Inferior parietal cortex (tissue), 1 donor: ENCODE data around the gene ROBO1.
"Not testable (repeated sequence)": the region's sequence is repeated elsewhere in the genome, so short reads cannot be mapped to it uniquely, and the experiment has no call there.

Source experiments
- DNase-seq: peaks from one replicate; pipeline ENCODE4 v3.0.0-alpha.2; 2016; ENCODE audit errors: extremely low spot score

ROBO1 gene

DNA sequence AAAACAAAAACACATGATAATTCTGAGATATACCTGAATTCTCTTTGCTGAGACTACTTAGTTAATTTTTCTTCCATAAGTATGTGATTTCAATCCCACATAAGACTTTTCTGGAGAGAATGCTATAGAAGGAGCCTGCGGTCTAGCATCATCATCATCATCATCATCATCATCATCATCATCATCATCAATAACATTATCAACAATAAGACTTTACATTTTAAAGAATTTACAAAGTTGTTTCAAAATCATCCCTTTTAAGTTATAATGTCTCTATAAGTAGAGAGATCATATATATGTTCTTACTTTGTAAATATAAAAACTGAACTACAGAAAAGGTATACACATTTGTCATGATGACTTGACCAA lies 965.3 kb downstream of the ROBO1 start:
- DNase-seq = no peak

GRCh38 chr3:78801926-78802561 lies 965.8 kb downstream of the ROBO1 start:
- DNase-seq = no peak

GRCh38 chr3:78799681-78800080 lies 968.1 kb downstream of the ROBO1 start:
- no peak for DNase-seq

DNA sequence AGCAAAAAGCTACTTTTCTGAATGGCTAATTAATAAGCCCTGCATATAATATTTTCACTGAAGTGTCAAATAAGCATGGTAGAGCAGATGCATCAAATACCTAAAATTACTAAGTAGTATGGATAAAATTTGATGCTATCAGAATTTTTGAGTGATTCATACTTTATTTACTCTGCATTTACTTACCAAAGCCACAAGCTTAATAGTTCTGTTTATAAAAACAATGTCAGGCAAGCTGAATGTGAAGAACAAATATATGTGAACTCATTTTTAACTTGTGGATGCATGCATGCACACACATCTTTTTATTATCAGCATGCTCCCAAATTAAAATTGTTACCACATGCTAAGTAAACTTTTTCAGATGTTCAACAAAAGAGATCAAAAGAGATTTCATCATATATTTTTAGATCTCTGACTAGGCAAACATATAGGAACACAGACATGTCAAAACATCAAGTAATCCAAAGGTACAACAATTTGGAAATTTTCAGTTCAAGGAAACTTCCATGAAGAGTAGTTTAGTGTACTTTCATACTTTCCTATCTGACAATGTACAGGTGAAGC lies 969.4 kb downstream of the ROBO1 start:
- no peak for DNase-seq

- DNase-seq = no peak
Observed at GRCh38 chr3:78794431-78794830, 973.4 kb downstream of the ROBO1 start.

GRCh38 chr3:78792733-78793132 lies 975.1 kb downstream of the ROBO1 start:
- no peak for DNase-seq

DNA sequence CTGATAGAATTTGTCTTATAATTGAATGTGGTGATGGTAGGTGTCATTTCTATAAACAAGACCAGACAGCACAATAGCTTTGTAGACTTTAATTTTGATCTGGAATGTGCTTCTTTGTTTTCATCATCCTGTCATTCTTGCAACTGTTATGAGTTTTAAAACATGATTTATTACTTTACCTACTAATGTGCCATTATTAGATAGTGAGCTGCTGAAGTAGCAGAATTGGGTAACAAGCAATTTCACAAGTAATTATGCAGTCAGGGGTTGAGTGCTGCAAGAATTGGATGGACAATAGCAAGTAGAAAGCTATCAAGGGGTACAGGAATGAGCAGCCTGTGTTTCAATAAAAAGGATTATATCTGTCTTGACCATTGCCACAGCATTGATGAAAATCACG lies 975.6 kb downstream of the ROBO1 start:
- DNase-seq = no peak

- no peak for DNase-seq
Observed at GRCh38 chr3:78791753-78792152, 976.0 kb downstream of the ROBO1 start.

- no peak for DNase-seq
Observed at GRCh38 chr3:78788839-78789238, 979.0 kb downstream of the ROBO1 start.

GRCh38 chr3:78785004-78785403 lies 982.8 kb downstream of the ROBO1 start:
- DNase-seq = no peak

GRCh38 chr3:78781351-78781750 lies 986.4 kb downstream of the ROBO1 start:
- no peak for DNase-seq

DNA sequence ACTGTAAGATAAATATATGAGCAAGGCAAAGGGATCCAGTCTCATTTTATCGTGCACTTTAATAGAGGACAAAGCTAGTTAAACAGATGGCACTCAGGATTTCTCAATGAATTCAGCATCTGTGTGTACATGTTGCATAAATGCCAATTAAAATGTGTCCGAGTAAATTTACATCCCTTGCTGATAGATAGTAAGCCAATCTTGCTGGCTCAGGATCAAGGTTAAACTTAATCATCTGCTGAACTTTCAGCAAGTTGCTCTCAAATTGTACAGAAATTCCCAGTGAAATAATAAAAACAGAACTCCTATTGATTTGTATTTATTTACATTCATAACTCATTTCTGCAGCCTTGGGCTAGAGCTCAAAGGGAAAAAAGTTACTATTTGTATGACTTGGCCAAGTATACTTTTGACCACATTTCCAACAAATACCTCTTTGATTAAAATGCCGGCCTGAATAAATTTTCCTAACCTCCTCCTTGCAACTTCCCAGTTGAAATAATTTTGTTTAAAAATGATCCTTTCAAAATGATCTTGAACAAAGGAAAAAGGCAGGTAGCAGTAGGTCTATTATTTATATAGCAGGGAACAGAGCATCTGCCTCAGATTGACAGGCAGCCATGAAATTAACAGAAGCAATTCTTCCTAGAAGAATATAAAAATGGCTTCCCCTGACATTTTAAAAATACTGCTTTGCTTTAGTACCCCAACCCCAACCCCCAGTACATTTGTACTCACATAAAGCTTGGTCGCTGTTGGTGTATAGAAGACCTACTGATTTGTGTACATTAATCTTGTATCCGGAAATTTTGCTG lies 1001.9 kb downstream of the ROBO1 start:
- DNase-seq = no peak

GRCh38 chr3:78764634-78765033 lies 1003.2 kb downstream of the ROBO1 start:
- DNase-seq = no peak

DNA sequence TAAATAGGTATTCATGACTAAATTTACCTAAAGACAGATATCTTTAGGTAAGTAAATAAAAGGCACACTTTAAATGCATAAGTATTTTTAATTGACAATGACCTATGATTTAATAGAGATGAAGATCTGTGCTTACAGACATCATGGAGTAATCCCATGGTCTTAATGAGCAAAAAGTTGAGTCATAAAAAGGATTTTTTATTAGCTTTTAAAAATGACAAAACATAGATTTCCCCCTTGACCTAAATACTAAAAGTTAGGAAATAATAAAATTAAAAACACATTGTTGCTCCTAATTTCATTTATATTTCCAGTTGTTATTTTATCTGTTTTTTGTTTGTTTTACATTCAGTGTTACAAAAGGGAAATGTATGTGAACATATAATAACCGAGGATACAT lies 1005.7 kb downstream of the ROBO1 start:
- DNase-seq = no peak

- DNase-seq = no peak
Observed at GRCh38 chr3:78761126-78761525, 1006.7 kb downstream of the ROBO1 start.

DNA sequence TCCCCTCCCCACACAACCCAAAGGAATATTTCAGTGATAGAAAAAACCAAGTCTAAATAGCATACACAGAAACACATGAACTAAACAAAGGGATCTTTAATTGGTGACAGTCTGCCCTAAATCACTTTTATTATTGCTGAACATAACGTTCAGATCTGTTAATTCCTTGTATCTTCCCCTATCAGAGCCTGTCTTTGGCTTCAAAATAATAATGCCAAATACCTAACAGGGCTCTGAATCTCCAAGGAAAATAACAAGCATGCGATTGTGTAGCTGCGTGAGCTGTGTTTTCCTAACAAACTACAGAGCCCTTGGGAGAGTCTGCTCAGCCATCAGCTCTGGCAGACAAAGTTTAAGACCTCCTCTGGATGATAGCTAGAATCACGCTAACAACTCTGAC lies 1010.1 kb downstream of the ROBO1 start:
- DNase-seq = peak; percentile 39

DNA sequence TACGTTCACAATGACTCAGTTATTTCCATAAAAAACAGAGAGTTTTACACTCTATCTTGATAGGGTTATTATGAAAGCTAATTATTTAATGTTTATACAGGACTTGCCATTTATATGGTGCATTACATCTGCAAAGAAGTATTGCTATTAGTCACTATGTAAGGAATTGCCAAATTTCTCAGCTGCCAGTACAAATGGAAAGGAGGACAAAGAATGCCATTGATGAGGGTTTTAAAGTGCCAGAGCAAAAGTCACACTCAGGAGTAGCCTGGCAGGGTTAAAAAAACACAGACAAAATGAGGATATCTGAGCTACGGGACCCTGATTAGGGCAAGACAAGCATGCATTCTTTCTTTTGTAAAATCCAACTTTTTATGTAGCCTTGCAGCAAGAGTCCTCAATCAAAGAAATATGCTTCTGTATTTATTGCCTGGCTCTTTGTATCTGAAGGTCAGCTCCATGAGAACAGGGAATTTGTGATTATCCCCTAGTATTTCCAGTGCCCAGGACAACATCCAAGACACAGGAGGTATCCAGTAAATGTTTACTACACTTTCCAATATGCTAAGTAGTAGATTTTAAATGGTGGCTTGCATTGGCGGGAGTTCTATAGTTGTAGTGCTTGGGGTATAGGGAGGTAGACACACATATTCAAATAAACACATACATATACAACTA lies 1013.6 kb downstream of the ROBO1 start:
- peak; percentile 74 for DNase-seq

DNA sequence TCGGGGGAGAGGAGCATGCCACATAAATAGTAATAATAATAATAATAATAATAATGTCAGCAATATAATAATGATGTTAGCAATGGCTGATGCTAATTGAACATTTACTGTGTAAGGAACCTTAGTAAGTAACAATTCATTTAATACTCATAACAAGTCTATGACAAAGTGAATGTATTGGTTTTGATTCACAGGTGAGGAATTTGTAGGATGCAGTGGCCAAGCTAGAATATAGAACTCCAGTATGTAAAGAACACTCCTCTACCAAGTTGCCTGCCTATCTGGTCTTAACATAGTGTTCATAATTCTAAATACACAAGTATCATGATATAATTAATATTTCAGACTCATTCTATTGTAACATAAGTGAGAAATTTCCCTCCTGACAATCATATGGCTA lies 1016.5 kb downstream of the ROBO1 start:
- no peak for DNase-seq

DNA sequence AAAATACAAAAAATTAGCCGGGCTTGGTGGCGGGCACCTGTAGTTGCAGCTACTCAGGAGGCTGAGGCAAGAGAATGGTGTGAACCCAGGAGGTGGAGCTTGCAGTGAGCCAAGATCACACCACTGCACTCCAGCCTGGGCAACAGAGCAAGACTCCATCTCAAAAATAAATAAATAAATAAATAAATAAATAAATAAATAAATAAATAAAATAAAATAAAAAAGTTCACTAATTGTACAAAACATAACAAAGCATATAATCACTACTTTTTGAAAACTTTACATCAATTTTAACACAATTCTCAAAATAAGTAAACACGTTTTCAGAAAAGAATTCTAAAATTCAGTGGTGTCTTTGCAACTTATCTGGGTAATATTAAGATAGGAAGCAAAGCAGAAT lies 1017.5 kb downstream of the ROBO1 start:
- not testable (repeated sequence) for DNase-seq

DNA sequence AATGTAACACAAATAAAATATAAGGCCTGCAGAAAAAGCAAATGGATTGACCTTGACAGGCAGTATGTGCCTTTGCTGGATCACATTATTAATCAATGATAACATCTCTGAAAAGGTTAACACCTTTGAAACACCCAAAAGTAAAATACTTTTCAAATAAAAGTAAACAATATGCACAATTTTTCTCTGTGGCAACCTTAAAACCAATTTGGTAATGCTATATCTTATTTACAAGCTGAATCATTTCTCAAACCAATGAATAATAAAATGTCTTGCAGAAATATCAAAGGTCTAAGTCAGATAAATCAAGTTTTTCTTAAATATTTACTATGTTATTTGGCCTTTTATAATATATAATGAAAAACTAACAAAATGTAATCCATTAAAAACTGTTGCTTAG lies 1018.7 kb downstream of the ROBO1 start:
- DNase-seq = no peak

GRCh38 chr3:78745847-78746246 lies 1022.0 kb downstream of the ROBO1 start:
- no peak for DNase-seq

GRCh38 chr3:78742491-78742890 lies 1025.3 kb downstream of the ROBO1 start:
- no peak for DNase-seq

DNA sequence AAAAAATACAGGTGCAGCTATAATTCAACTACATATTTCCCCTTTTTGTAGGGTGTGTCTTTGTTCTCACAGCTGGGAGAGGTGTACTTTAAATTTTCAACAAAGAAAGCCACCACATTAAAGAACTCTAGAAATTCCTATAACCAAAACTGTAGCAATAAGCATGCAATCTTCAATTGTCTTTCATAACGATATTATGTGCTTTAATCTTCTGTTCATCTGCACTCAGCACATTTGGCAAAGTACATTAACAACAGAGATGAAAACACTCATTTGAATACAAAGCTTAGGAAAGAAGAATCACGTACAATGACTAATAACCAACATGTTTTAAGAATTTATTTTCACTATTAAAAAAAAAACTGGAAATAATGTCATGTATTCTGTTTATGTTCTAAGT lies 1025.8 kb downstream of the ROBO1 start:
- DNase-seq = no peak
